Stimulated activated CD4-positive, alpha-beta T cell treated with anti-CD3 and anti-CD28 coated beads, Interleukin-2, amount 100 ng/mL, for 48 hours (primary cell): ENCODE measurements around the gene HDX.
"Not testable (repeated sequence)": the region's sequence is repeated elsewhere in the genome, so short reads cannot be mapped to it uniquely, and the experiment has no call there.

Experiments
- DNase-seq, 2 donors: peaks; one replicate each; pipeline ENCODE4 v3.0.0-alpha.2; 2020

Gene HDX

DNA sequence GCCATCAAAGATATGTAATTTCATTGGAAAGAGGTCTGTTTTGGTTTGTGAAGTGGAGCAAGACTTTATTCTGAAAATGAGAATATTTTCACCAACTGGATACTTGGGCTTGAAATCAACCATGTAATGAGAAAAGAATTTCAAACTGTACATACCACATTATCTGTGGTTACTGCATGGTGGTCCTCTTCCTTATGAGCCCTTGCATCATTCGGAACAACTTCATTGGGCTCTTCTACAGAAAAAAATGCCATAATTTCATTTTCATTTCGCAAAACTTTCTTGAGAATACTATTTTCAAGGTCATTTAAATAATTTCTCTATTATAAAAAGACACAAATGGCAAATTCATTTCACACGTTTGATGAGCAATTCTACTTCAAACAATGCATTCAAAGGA is 165.6 kb downstream of the HDX start:
- no peak for DNase-seq

DNA sequence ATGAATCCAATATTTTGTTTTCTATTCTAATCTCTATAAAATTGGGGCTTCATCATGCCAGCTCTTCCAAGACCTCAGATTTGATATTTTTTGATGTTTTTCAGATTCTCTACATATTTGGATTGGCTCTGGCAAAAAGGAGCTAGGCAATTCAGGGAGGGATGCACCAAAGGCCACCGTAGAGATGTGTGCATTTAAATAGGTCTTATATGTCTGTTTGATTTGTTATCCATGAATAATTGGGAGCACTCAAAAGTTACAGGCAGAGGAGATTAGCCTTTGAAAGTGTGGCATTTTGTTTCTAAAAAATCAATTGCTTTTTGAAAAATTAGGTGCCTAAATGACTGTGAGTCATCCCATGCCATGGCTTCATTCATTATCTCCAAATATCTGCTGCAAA is 167.1 kb downstream of the HDX start:
- DNase-seq, result no peak

DNA sequence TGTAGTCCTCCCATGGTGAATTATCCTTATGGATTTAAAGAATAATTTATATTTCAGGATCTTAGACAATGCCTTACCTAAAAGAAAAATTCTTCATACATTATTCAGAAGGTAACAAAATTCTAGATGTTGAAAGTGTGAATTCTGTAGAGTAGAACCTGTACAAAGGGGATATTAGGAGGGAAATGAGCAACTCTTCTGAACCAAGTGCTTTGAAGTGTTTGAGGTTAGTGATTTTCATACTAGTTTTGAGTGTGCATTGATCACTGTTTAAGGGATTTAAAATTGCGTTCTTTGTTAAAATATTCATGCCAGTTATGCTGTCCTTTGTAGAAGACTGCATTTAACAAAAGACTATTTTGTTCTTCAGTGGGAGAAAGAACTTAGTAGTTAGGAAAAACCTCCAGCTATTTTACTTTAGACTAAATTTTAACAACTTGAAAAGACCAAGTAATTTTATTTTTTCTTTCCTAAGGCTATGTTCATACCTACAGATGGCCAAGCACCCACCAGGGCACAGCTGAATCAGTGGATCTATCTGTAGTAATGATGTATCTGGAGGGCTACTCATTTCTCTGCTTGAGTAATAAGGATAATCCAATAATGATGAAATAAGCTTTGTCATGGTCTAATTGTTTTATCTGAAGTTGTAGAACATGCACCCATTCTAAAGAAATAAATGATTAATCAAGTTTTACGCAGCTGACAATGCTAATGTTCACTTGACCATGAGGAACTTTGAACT is 180.0 kb downstream of the HDX start:
- no peak for DNase-seq

DNA sequence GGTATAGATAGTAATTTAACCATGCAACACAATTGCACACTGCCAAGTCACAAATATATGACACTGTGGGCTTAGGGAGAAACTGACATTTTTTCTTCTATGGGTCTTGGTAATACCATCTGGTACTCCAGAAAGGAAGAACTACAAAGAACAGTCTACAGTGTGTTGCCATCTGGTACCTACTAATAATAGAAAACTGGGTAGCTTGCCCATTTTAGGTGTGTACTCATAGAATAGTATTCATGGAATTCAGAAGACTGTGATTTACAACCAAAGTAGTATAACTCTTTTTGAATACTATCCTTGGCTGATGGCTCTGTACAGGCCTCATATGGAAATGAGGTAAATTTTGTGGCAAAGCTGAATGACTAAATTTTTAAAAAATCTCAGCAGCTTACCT is 181.6 kb downstream of the HDX start:
- DNase-seq, result no peak

DNA sequence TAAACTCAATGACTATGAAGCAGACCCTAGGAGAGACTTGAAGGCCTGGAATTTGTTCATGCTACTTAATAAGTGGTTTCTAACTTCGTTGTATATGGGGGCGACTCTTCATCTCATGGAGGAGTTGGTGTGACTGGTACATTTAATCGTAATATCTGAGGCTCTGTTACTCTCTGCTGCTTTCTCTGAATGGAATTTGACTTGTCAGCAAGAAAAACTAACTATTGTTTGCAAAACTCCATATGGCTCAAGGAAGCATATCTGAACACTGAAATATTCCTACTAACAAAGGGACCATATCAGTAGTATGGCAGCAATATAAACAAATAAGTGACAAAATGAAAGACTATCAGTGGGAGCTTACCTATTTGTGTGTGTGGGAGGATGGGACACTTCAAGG is 182.2 kb downstream of the HDX start:
- DNase-seq, result no peak

DNA sequence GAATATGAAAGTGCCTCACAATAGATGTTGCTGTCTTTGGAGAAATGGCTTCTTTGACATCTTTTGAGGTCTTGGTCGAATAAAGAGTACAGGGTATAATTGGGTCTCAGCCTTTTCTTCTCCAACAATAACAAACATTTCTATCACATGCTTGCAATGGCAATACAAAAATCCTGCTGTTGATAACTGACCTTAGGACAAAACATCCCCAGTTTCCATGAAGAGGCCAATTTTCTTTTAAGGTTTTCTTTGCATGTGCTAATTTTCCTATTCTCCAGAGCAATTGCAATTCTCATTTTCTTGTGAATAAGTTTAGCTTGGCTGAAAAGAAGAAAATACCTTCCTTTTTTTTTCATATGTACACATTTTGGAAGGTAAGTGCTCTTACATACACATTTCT is 183.6 kb downstream of the HDX start:
- DNase-seq, result no peak

DNA sequence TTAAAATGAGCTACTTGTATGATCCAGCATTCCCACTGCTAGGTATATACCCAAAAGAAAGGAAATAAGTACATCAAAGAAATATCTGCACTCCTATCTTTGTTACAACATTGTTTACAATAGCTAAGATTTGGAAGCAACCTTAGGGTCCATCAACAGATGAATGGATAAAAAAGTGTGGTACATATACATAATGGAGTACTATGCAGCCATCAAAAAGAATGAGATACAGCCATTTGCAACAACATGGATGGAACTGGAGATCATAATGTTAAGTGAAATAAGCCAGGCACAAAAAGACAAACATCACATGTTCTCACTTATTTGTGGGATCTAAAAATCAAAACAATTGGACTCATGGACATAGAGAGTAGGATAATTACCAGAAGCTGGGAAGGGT is 186.3 kb downstream of the HDX start:
- DNase-seq, result not testable (repeated sequence)
